HG02981 (cell line): ENCODE measurements around the gene SCFD1.
"Not testable (repeated sequence)": the region's sequence is repeated elsewhere in the genome, so short reads cannot be mapped to it uniquely, and the experiment has no call there.

ENCODE experiments used
- ATAC-seq: cut with Tn5 transposase; IDR thresholded peaks from one replicate; pipeline ENCODE4 v1.9.1; 2021; ENCODE audit warnings: mild to moderate bottlenecking, moderate library complexity; ENCODE audit not compliant: unreplicated experiment

Gene SCFD1

GRCh38 chr14:30673071-30673470 is 51.0 kb downstream of the SCFD1 start:
- no peak for ATAC-seq

- no peak for ATAC-seq
Observed at GRCh38 chr14:30678926-30679431, 56.9 kb downstream of the SCFD1 start.

GRCh38 chr14:30680036-30680435 is 57.9 kb downstream of the SCFD1 start:
- ATAC-seq = no peak

- not testable (repeated sequence) for ATAC-seq
Observed at GRCh38 chr14:30680776-30681175, 58.7 kb downstream of the SCFD1 start.

- no peak for ATAC-seq
Observed at GRCh38 chr14:30681752-30682355, 59.7 kb downstream of the SCFD1 start.

- ATAC-seq = not testable (repeated sequence)
Observed at GRCh38 chr14:30690487-30691355, 68.6 kb downstream of the SCFD1 start.

- no peak for ATAC-seq
Observed at GRCh38 chr14:30691751-30692398, 69.8 kb downstream of the SCFD1 start.

- no peak for ATAC-seq
Observed at GRCh38 chr14:30692669-30693068, 70.5 kb downstream of the SCFD1 start.

GRCh38 chr14:30698463-30698862 is 76.3 kb downstream of the SCFD1 start:
- ATAC-seq = no peak

GRCh38 chr14:30706704-30707103 is 84.6 kb downstream of the SCFD1 start:
- no peak for ATAC-seq

- ATAC-seq = no peak
Observed at GRCh38 chr14:30708157-30708556, 86.0 kb downstream of the SCFD1 start.

- ATAC-seq = no peak
Observed at GRCh38 chr14:30709201-30709600, 87.1 kb downstream of the SCFD1 start.

- ATAC-seq = no peak
Observed at GRCh38 chr14:30710876-30711275, 88.8 kb downstream of the SCFD1 start.

GRCh38 chr14:30719137-30719536 is 97.0 kb downstream of the SCFD1 start:
- ATAC-seq = no peak

GRCh38 chr14:30725763-30726162 is 103.6 kb downstream of the SCFD1 start:
- ATAC-seq = no peak

- no peak for ATAC-seq
Observed at GRCh38 chr14:30728471-30728870, 106.4 kb downstream of the SCFD1 start.

- ATAC-seq = no peak
Observed at GRCh38 chr14:30737916-30738315, 115.8 kb downstream of the SCFD1 start.

- no peak for ATAC-seq
Observed at GRCh38 chr14:30738978-30739377, 116.9 kb downstream of the SCFD1 start.

- no peak for ATAC-seq
Observed at GRCh38 chr14:30748343-30748742, 126.2 kb downstream of the SCFD1 start.

- no peak for ATAC-seq
Observed at GRCh38 chr14:30751646-30752416, 129.7 kb downstream of the SCFD1 start.

- no peak for ATAC-seq
Observed at GRCh38 chr14:30753452-30753851, 131.3 kb downstream of the SCFD1 start.
